Measurements from ENCODE around the gene KIF3A.

The KIF3A gene

DNA sequence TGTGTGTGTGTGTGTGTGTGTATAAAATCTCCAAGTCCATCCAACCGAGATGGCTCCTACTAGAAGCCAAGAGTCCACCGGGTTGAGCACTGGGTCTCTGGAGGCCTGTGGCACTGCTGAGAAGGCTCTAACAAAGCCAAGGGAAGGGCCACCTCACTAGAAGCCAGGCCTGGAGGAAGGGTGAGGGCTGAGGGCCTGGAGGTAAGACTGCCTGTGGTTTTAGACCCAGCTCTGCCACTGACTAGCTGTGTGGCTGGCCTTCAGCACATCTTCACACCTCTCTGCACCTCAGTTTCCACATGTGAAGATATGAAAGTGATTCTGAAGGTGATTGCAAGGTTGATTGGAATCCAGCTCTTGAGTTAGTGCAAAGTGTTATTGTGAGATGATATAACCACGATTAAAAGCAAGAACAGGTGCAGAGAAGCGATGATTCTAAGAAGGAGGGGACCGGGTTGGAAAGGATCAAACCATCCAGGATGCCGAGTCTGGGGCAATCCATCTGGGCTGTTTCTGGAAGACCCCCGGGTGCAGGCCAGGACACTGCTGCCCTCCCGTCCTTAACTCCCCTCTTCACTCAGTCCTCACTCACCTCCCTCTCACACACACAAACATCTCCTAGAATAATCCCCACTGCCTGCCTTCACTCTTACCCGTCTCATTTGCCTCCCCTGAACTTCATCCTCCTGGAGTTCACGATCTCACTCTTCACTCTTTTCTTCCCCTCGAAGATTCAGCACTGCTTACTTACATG is 61.2 kb downstream of the KIF3A start:
- no peak for DNase-seq

DNA sequence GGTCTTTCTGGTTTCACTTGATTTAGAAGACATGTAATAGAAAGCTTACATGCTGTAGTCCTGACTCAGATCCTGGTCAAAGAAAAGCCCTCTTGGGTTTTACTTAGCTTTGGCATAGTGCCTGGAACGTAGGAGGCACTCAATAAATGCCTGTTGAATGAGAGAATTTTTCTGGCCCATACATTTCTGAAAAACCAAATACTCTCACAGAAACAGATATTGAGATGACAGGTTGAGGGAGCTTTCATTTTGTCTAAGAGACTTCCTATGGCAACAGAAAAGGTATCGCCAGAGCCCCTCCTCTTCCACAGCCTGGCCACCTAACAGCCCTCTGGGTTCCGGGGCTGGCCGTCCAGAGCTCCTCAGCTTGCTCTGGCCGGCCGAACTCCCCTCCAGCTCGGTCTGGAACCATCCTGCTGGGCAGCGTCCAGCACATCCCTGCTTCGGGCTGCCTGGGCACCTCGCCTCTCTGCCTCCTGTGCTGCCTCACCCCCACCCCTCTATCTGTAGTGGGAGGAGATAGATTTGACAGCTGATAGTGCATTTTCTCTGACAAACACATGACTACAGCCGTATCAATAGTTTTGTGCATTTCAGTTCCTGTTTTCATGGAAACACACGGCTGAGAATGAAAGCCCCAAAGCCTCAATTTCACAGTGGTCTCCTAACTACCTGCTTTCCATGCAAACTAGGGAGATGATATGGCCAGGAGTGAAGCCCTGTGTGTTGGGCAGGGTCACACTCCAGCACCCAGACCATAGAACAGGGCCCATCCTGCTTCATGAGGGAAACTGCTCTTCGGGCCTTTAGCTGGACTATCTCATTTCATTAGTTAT is 62.5 kb downstream of the KIF3A start:
- peak; percentile 41 for DNase-seq

DNA sequence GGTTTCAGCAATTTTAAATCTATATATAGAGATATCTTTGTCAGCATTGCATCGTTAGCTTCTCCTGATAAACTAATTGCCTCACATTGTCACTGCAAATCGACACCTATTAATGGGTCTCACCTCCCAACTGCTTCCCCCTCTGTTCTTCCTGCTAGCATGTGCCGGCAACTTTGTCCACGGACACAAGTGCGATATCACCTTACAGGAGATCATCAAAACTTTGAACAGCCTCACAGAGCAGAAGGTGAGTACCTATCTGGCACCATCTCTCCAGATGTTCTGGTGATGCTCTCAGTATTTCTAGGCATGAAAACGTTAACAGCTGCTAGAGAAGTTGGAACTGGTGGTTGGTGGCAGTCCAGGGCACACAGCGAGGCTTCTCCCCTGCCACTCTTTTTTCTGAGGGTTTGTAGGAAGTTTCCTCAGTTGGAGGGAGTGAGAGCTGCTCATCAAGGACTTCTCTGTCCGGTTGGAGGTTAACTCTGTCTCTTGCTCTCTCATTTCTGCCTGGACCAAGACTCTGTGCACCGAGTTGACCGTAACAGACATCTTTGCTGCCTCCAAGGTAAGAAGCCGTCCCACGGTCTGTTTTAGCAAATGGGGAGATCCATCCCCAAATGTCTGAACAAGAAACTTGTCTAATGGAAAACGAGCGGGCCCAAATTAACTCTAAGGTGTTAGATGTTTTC is 63.3 kb downstream of the KIF3A start, which contains the start of gene IL4:
Gene IL4 (plus strand): TSS at position 51 of the 692 bp plus-strand sequence. CDS start 62 bp downstream, at position 113.
- no peak for DNase-seq

DNA sequence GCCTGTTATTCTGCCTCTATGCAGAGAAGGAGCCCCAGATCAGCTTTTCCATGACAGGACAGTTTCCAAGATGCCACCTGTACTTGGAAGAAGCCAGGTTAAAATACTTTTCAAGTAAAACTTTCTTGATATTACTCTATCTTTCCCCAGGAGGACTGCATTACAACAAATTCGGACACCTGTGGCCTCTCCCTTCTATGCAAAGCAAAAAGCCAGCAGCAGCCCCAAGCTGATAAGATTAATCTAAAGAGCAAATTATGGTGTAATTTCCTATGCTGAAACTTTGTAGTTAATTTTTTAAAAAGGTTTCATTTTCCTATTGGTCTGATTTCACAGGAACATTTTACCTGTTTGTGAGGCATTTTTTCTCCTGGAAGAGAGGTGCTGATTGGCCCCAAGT is 63.9 kb downstream of the KIF3A start:
- peak; percentile 68 for DNase-seq

DNA sequence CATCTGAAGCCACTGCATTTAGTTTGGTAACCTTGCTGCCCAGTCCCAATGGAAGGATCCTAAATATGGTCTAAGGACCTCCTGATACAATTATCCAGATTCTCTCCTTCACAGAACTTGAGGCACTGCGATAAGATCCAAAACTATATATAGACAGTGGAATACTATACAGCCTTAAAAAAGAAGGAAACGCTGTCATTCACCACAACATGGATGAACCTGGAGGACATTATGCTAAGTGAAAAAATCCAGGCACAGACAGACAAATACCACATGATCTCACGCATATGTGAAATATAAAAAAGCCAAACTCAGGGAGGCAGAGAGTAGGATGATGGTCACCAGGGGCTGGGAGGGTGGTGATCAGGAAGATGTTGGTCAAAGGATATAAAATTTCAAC is 66.3 kb downstream of the KIF3A start:
- no peak for DNase-seq

DNA sequence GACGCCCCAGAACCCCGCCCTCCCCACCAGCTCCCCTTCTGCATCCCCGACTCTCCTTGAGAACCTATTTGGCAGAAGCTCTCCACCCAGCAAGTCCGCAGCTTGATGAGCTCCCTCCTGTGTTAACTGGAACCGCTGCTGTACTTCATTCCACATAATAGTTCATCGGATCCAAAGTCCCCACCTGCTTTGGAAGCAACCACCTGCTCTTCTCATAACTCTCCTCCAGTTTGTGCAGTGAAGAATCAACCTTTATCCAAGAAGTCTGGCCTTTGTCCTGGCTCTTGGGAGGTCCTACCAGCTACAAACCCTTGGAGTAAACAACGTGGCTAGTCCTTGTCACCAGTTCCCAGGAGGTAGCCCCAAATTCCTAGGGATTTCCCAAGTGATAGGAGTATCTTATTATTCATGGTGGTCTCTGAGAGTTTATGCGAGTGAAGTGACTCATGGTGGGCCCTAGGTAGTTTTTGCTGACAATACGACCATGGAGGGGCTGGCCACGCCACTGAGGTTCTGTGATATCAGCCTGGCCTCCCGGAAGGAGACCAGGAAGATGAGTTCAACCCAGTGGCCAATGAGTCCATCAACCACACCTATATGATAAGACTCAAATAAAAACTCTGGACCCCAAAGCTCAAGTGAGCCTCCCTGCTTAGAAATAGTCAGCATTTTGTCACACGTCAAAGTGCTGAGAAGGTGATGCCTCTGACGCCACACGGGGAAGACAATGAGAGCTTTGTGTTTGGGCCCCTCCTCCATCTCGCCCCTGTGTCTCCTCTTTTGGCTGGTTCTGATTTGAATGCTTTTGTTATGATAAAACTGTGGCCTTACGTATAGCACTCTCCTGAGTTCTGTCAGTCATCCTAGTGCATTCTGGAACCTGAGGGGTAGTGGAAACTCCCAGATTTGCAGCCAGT is 67.1 kb downstream of the KIF3A start:
- DNase-seq = no peak

DNA sequence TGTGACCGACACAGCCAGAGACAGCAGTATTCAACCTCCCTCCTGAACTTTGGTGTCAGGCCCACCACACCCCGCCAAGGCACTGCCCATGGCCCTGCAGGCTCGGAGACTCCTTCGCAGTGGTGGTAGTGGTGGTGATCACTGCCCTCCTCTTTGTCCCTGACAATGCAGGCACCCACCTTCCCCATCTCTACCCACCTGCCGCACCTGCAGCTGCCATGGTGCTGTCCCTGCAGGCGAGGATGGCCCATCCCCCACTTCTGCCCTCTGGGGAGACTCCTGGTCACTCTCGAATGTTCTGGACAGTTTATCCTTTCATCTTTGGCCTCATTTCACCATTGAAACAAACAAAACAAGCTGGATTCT is 67.9 kb downstream of the KIF3A start:
- no peak for DNase-seq

DNA sequence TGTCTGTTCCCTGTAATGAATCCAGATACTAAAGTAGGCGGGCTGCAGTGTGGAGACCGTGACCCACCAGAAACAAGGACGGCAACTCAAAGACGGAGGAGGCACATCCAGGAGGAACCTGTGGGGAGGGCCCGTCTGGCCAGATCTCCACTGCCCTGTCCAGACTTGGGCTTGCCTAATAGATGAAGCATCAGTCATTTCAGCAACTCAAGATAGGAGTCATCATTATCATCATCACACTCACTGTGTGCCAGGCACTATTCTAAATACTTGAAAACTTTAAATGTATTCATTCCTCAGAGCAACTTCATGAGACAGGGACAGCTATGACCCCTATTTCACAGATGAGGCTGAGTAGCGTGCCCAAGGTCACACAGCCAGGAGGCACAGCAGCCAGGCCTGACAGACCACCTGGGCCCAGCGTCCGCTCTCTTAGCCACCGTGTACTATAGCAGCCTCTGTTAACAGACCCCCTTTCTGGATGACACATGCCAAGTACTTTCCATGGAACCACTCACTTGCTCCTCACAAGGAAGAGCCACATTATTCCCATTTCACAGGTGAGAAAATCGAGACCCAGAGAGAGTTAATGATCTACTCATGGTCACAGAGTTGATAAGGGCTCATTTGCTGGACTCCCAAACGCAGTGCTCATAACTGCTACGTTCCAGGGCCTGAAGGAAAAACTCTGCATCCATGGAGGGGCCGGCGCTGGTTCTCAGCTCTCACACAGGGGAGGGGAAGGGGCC is 68.5 kb downstream of the KIF3A start:
- no peak for DNase-seq

DNA sequence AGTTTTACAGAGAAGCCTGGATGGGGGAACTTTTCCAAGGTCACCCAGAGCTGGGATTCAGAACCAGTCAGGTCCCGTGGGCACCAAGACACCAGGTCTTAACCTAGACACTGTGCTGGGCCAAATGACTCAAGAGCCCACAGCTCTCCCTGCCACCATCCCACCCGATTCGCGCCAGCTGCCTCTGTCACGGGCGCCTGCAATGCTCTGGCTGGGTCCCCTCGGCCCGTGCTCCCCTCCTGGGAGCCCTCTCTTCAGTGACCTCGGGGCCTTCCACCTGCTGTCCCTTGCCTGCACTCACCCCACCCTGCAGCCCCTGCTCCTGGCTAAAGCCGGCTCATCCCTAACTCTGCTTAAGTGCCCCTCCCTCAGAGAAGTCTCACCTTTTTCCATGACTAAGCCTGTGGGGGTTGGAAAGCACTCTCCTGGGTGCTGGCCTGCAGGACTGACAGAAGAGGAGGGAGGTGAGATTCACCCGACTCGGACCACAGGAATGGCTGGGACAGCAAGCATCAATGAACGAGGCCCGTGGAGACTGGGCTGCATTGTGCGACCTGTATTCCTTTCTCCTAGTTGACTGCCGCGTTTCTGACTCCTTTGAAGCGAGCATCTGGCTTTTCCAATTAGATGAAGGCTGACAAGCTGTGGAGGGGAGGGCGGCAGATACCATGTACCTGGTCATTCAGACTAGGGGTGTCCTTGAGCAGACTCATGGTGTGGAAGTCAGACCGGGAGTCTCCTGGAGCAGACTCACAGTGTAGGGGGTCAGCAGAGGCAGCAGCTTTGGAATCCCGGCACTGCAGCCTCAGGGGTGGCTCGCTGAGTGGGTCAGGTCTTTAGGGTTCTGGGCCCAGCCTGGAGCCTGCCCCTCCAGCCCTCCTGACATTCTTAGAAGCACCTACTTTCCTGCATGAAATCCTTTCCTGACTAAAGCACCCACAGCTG is 69.3 kb downstream of the KIF3A start:
- DNase-seq = no peak

DNA sequence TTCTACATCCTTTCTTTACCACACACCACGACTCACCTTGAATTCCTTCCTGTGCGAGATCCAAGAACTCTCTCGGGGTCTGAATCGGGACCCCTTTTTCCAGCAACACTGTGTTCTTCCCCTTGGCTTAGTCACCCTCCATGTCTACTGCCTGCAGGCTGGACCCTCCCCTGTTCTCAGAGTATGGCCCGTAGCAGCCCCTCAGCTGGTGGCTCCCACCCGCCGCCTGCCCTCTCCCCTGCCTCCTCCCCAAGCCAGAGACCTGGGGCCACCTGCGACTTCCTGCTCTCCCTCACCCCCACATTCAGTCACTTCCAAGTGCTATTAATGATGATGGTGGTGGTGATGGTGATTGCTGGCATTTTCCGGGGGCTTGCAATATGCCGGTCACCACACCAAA is 70.0 kb downstream of the KIF3A start:
- no peak for DNase-seq

DNA sequence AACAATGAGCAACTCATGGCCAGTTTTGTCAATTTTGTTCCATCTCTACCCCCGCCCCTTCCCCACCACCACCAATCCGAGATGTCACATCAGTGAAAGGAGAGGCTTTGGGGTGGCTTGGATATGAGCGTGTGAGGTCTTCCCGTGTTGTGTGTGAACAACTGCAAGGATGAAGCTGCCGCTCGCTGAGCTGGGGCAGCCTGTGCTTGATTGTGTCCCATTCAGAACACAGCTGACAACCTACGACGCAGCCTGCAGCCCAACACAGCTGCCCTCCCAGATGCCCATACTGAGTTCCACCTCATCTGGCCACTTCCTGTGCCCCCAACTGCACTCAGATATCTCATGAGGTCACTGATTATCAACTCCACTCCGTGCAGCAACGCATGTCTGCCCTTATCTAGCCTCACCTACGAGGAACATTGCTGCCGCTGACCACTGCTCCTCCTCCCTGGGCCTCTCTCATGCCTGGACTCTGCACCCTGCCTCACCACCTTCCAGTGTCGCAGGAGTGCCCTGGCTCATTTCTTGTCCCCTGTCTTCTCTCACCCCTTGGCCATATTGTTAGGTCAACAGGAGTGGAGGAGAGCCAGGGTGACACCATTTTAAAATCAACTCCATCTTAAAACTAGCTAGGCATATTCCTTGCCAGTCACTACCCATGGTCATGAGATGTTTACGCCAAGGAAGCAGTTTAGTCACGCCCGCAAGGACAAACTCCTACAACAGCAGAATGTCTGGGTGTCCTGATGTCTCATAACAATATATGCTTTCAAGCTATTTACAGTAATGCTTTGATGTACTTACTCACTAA is 70.8 kb downstream of the KIF3A start:
- peak; percentile 62 for DNase-seq

DNA sequence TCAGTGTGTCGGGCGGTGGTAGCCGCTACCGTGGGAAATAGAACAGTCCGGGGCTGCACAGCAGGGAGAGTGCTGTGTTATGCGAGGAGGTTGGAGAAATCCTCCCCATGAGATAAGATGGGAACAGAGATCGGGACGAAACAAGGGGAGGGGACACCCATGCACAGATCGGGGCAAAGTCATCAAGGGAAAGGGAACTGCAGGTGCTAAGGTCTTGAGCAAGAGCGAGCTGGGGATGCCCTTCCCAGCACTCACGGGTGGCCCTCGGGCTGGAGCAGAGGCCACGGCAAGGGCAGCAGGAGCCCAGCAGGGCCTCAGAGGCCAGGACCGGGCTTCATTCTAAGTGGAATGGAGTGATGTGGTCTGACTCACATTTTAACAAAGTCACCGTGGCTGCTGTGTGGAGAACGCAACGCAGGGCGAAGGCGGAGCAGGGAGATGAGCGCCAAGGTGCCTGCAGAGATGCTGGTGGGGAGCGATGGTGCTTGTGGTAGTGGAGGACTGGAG is 71.7 kb downstream of the KIF3A start:
- DNase-seq = no peak

DNA sequence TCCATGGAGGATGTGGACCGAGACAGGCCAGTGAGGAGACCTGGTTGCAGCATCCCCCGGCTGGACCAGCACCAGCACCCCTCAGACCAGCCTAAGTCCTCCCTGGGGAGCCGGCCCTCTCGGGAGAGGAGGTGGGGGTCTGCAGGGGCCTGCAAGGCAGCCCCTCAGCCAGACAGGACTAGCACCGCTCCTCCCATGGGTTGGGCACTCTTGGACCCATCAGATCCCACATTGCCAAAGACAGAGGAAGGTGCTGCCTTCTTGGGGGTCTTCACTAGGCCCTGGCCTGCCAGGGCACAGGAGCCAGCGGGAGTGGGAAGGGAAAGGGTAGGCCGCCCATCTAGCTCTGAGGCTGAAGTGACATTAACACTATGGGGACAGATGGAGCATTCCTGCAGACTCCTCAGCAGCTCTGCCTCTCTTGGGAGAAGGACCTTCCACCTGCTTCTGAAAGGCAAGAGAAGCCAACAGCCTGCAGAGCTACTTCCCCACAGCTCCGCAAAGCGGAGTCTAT is 72.6 kb downstream of the KIF3A start:
- DNase-seq = no peak

DNA sequence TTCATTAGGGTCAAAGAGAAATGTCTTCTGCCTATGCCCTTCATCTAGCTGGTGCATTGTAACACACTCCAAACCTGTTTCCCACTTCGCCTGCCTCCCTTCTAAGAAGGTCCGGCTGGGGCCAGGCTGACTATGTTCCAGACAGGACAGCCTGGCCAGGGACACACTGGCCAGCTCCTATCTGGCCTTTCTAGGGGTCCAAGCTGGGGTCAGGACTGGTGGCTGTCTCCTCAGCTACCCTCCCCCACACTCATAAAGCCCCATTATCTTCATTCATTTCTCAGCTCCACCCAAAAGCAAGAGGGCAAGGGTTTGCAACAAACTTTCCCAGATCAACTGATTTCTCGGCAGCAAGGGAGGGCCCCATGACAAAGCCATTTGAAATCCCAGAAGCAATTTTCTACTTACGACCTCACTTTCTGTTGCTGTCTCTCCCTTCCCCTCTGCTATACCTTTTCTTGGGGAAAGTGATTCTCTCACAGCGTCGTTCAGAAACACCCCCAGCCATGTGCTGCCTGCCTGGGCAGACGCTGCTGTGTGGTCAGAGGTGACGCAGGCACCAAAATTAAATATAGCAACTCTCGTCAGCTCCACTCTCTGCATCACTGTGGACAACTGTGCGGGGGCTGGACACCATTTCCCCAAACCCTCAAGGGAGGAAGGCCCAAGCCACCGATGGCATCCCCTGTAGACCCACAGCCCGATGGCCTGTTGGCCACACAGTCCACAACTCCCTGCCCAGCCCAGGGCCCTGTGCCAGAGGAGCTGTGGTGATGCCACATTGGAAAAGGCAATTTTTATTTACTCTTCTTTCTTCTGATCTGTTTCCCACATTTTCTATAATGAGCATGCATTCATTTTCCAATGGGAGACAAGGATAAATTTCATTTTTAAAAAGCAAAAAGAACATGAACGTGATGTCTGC is 73.3 kb downstream of the KIF3A start:
- DNase-seq = peak; percentile 73

DNA sequence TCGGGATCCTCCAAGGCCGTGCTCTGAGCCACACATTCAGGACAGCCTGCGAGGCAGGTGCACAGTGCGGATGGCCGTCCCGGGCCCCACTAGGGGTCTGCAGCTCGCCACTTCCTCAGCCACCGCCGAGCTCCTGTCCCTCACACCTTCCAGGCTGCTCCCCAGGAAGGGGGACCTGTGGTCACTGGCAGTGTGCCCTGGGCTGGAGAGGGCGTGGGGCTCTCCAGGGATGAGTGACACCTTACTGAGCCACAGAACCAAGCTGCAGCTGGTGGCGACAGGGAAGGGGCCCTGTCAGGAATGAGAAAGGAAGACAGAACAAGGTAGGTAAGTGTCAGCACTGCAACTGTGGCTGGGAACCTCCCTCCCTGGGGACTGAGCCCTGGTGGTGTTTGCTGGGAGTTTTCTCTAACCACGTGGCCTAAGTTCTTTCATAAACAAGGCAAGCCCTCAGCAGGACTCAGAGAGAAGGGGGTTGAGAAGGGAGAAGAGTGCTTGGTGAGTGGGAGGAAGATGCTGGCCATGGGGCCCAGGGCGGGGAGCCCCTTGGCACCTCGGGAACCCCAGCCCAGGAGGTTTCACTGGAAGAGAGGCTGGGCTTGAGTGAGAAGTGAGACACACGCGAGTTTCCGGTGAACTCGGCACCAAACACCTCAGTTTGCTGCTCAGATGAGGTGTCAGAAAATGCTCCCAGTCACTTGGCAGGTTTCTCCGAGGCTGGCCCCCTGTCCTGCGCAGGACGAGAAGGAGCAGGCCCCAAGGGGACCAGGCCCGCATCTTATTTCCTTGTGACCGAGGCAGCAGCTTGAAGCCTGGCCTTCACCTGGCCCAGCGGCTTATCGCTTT is 74.2 kb downstream of the KIF3A start:
- DNase-seq = peak; percentile 66

DNA sequence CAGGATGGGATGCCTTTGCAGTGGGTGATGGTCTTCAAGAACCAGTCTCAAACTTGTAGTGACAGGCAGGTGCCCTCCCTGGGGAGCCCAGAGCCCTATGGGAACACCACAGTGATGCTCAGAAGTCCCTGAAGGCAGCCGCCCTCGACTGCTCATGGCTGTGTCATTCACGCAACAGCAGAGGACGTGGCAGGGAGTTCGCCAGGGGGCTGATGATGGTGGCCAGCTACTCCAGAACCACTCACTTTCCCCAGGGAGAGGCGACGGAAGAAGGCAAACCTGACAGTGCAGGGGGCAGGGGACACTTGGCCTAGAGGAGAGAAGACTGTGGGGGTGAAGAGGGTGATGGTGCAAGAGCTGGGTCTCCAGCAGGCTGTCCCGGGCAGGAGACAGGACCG is 75.3 kb downstream of the KIF3A start:
- no peak for DNase-seq
